Activated naive CD4-positive, alpha-beta T cell treated with anti-CD3 and anti-CD28 coated beads, Interleukin-2, amount 50 U/mL, for 72 hours (primary cell): ENCODE results near the gene SPATA9. TPM values are rescaled to one million over a fixed set of nuclear protein-coding genes. Genes with fewer than 3 reads are reported as not detected.

Experiments used
- ATAC-seq, 2 donors: fragments of 150-1000 bp; cut with Tn5 transposase; 2 replicates each; pipeline ENCODE4 v1.10.0; 2021; ENCODE audit warnings: mild to moderate bottlenecking in 2 of 2, moderate library complexity in 2 of 2
- DNase-seq, 2 donors: peaks; one replicate each; pipeline ENCODE4 v3.0.0; 2021 to 2022; ENCODE audit warnings: low spot score in 2 of 2
- H3K27ac Mint-ChIP-seq, 2 donors: one replicate each; pipeline ENCODE4 v1.8.0; 2022; ENCODE audit warnings: mild to moderate bottlenecking in 2 of 2, mixed read lengths in 2 of 2
- H3K36me3 Mint-ChIP-seq, 2 donors: one replicate each; pipeline ENCODE4 v1.8.0; 2022; ENCODE audit warnings: mixed read lengths in 2 of 2
- H3K9me3 Mint-ChIP-seq, 2 donors: one replicate each; pipeline ENCODE4 v1.8.0; 2022; ENCODE audit warnings: mixed read lengths in 2 of 2
- total RNA-seq, 2 donors: library from RNA; stranded (reverse); gene quantifications; one replicate each; pipeline ENCODE4 v1.2.3, GENCODE V29; 2022

SPATA9 gene
- not detected for total RNA-seq

- Mint-ChIP-seq H3K9me3 (no peaks in the 10 kb centered on the region), H3K36me3 (no peaks in the 10 kb centered on the region), H3K27ac (no peak within 1 kb of the TSS)
- no peak for DNase-seq
- no peak for ATAC-seq
Measured at GRCh38 chr5:95682891-95683290, at the start of gene SPATA9. Gene SPATA9, minus strand, starts transcription at chr5:95682991. Its CDS starts 137 bp downstream, at chr5:95682854.

GRCh38 chr5:95731571-95732554 is 49.1 kb upstream of the SPATA9 start:
- DNase-seq = peak; percentile 43 to 58
- Mint-ChIP-seq H3K9me3 (no peaks in the 10 kb centered on the region), H3K27ac (peak overlapping the region; percentile 2 to 85), H3K36me3 (peaks cover 0 to 13% of the 10 kb centered on the region in 2 donors)
- ATAC-seq = peak; percentile 52 to 57

- no peaks in the 10 kb centered on the region for H3K9me3 Mint-ChIP-seq
- peaks cover 0 to 13% of the 10 kb centered on the region in 2 donors for H3K36me3 Mint-ChIP-seq
- peak; percentile 49 to 55 for ATAC-seq
- peak within 1 kb of the TSS; percentile 2 to 85 for H3K27ac Mint-ChIP-seq
- peak; percentile 34 to 58 for DNase-seq
Measured at GRCh38 chr5:95730730-95731570, 48.2 kb upstream of the SPATA9 start, which contains the start of gene RHOBTB3. Gene RHOBTB3, plus strand, starts transcription at chr5:95731336. Its CDS starts 347 bp downstream, at chr5:95731683.

GRCh38 chr5:95730011-95730700 is 47.4 kb upstream of the SPATA9 start:
- DNase-seq (no peak), ATAC-seq (no peak)
- H3K27ac Mint-ChIP-seq = peak overlapping the region in 1 of 2 donors; percentile 63
- no peaks in the 10 kb centered on the region for H3K9me3 Mint-ChIP-seq
- H3K36me3 Mint-ChIP-seq = peaks cover 0 to 11% of the 10 kb centered on the region in 2 donors

GRCh38 chr5:95729115-95730010 is 46.6 kb upstream of the SPATA9 start:
- Mint-ChIP-seq H3K27ac (peak overlapping the region in 1 of 2 donors; percentile 63), H3K9me3 (no peaks in the 10 kb centered on the region), H3K36me3 (peaks cover 0 to 8% of the 10 kb centered on the region in 2 donors)
- ATAC-seq (peak; percentile 6 to 32), DNase-seq (no peak)

- Mint-ChIP-seq H3K9me3 (no peaks in the 10 kb centered on the region), H3K36me3 (peaks cover 0 to 8% of the 10 kb centered on the region in 2 donors), H3K27ac (peak overlapping the region in 1 of 2 donors; percentile 63)
- ATAC-seq = peak; percentile 42 to 70
- DNase-seq = no peak
Measured at GRCh38 chr5:95728494-95729114, 45.8 kb upstream of the SPATA9 start.

GRCh38 chr5:95727764-95728191 is 45.0 kb upstream of the SPATA9 start:
- peak; percentile 15 to 54 for ATAC-seq
- H3K9me3 Mint-ChIP-seq = no peaks in the 10 kb centered on the region
- H3K36me3 Mint-ChIP-seq = peaks cover 0 to 8% of the 10 kb centered on the region in 2 donors

GRCh38 chr5:95726811-95727763 is 44.3 kb upstream of the SPATA9 start:
- no peak for ATAC-seq
- no peak overlapping the region for H3K27ac Mint-ChIP-seq
- DNase-seq = no peak
- H3K9me3 Mint-ChIP-seq = no peaks in the 10 kb centered on the region
- peaks cover 0 to 5% of the 10 kb centered on the region in 2 donors for H3K36me3 Mint-ChIP-seq

More at GRCh38 chr5:95727764-95728191, 45.0 kb upstream of the SPATA9 start:
- H3K27ac Mint-ChIP-seq = peak overlapping the region in 1 of 2 donors; percentile 63
- DNase-seq = no peak

GRCh38 chr5:95725937-95726810 is 43.4 kb upstream of the SPATA9 start:
- H3K9me3 Mint-ChIP-seq = no peaks in the 10 kb centered on the region
- no peak overlapping the region for H3K27ac Mint-ChIP-seq
- DNase-seq (no peak), ATAC-seq (no peak)
- H3K36me3 Mint-ChIP-seq = no peaks in the 10 kb centered on the region

GRCh38 chr5:95725071-95725820 is 42.5 kb upstream of the SPATA9 start:
- H3K27ac Mint-ChIP-seq = no peak overlapping the region
- DNase-seq (no peak), ATAC-seq (no peak)
- no peaks in the 10 kb centered on the region for H3K36me3 Mint-ChIP-seq
- H3K9me3 Mint-ChIP-seq = no peaks in the 10 kb centered on the region

- ATAC-seq = no peak
- Mint-ChIP-seq H3K27ac (no peak overlapping the region), H3K9me3 (no peaks in the 10 kb centered on the region), H3K36me3 (no peaks in the 10 kb centered on the region)
- no peak for DNase-seq
Measured at GRCh38 chr5:95723632-95724369, 41.0 kb upstream of the SPATA9 start.
